Nephron (organoid): Measurements from ENCODE around the gene CD6.

ENCODE experiments used
- H3K27ac Mint-ChIP-seq, 3 experiments: 2 replicates each; pipeline ENCODE4 v1.8.0; 2020; ENCODE audit warnings: mixed read lengths in 3 of 3, mild to moderate bottlenecking in 2 of 3, moderate library complexity in 1 of 3
- H3K27me3 Mint-ChIP-seq: 2 replicates; pipeline ENCODE4 v1.8.0; 2021; ENCODE audit warnings: low read depth, mild to moderate bottlenecking, moderate library complexity, mixed read lengths
- H3K36me3 Mint-ChIP-seq: 2 replicates; pipeline ENCODE4 v1.8.0; 2020; ENCODE audit warnings: low read depth, mixed read lengths
- H3K4me1 Mint-ChIP-seq: 2 replicates; pipeline ENCODE4 v1.8.0; 2020; ENCODE audit warnings: mixed read lengths
- H3K4me3 Mint-ChIP-seq, 3 experiments: 2 replicates each; pipeline ENCODE4 v1.8.0; 2020; ENCODE audit warnings: mild to moderate bottlenecking in 3 of 3, mixed read lengths in 3 of 3, moderate library complexity in 2 of 3
- H3K9me3 Mint-ChIP-seq: 2 replicates; pipeline ENCODE4 v1.8.0; 2020; ENCODE audit warnings: mixed read lengths
- TF ChIP-seq, protein P1 (sequence below), 3 experiments: fragments of 200-600 bp; sonication (generic); IDR thresholded peaks; one replicate each; pipeline ENCODE4 v1.5.0; 2021; ENCODE audit warnings: antibody characterized with exemption in 3 of 3; ENCODE audit not compliant: unreplicated experiment in 3 of 3

Gene CD6

DNA sequence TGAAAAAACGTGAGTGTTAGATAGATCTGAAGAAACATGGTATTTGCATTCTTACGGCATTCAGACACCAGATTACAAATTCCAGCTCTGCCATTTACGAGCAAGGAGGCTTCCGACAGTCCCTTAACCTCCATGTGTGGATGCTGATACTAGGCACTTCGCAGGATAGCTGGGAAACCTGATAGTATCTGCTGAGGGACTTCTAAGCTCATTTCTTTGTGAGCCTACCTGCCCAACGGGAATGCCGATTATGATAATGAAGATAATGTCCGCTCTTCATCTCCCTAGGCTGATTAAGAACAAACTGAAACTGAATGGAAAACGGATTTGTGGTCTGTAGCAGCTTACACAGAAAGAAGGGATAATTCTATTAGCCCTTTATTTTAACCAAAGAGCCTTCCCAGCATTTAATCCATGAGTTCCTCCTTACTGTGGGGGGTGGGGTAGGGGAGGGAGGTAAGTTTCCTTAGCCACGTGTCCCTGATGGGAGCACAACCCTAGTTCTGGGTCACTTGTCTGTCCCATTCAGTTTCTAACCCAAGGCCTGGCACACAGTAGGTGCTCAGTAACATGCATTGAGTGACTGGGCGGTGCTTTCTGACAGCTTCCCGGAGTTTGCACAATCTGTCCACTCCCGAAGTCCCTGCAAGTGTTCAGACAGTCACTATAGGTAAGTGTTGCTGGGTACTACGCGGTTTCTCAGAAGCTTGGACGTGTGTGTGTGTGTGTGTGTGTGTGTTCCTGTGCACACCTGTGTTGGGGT, 39.2 kb downstream of the CD6 start:
- H3K4me1 Mint-ChIP-seq, result peaks cover 17% of the 10 kb centered on the region
- no peaks in the 10 kb centered on the region for H3K9me3 Mint-ChIP-seq
- TF ChIP-seq, protein P1, sequence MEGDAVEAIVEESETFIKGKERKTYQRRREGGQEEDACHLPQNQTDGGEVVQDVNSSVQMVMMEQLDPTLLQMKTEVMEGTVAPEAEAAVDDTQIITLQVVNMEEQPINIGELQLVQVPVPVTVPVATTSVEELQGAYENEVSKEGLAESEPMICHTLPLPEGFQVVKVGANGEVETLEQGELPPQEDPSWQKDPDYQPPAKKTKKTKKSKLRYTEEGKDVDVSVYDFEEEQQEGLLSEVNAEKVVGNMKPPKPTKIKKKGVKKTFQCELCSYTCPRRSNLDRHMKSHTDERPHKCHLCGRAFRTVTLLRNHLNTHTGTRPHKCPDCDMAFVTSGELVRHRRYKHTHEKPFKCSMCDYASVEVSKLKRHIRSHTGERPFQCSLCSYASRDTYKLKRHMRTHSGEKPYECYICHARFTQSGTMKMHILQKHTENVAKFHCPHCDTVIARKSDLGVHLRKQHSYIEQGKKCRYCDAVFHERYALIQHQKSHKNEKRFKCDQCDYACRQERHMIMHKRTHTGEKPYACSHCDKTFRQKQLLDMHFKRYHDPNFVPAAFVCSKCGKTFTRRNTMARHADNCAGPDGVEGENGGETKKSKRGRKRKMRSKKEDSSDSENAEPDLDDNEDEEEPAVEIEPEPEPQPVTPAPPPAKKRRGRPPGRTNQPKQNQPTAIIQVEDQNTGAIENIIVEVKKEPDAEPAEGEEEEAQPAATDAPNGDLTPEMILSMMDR (IDR thresholded peaks at IDR 0.05; ENCODE audit: unreplicated experiment in 3 of 3), result no peak
- peaks cover 59% of the 10 kb centered on the region for H3K27me3 Mint-ChIP-seq
- no peak overlapping the region for H3K27ac Mint-ChIP-seq
- no peak overlapping the region for H3K4me3 Mint-ChIP-seq
- no peaks in the 10 kb centered on the region for H3K36me3 Mint-ChIP-seq

DNA sequence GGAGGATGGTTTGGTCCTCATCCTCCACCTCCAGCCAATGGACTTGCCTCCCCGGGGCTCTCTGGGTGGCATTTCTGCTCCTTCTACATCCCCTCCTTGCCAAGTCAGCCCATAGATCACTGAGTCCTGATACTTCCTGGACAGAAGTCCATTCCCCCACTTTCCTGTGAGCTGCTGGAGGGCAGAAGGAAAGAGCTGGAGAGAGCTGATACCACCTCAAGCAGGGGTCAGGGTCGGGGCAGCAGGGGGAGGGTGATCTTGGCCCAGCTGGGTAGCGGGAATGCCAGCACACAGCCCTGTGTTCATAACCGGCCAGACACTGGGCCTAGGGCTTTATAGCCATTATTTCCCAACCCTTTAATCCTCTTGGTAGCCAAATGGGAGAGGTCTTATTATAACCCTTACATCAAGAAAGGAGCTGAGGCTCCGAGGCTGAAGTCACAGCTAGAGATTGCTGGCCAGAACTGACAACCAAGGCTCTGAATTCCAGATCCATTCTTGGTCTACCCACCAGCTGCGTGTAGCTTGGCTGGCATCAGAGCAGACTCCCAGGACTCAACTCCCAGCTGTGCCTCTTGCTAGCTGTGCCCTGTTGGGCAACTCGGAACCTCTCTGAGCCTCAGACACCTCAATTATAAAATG, 39.9 kb downstream of the CD6 start:
- H3K9me3 Mint-ChIP-seq, result no peaks in the 10 kb centered on the region
- TF ChIP-seq, protein P1 (IDR thresholded peaks at IDR 0.05; ENCODE audit: unreplicated experiment in 3 of 3), result no peak
- H3K4me1 Mint-ChIP-seq, result peaks cover 17% of the 10 kb centered on the region
- H3K27ac Mint-ChIP-seq, result no peak overlapping the region
- H3K36me3 Mint-ChIP-seq, result no peaks in the 10 kb centered on the region
- H3K27me3 Mint-ChIP-seq, result peaks cover 58% of the 10 kb centered on the region
- H3K4me3 Mint-ChIP-seq, result no peak overlapping the region

DNA sequence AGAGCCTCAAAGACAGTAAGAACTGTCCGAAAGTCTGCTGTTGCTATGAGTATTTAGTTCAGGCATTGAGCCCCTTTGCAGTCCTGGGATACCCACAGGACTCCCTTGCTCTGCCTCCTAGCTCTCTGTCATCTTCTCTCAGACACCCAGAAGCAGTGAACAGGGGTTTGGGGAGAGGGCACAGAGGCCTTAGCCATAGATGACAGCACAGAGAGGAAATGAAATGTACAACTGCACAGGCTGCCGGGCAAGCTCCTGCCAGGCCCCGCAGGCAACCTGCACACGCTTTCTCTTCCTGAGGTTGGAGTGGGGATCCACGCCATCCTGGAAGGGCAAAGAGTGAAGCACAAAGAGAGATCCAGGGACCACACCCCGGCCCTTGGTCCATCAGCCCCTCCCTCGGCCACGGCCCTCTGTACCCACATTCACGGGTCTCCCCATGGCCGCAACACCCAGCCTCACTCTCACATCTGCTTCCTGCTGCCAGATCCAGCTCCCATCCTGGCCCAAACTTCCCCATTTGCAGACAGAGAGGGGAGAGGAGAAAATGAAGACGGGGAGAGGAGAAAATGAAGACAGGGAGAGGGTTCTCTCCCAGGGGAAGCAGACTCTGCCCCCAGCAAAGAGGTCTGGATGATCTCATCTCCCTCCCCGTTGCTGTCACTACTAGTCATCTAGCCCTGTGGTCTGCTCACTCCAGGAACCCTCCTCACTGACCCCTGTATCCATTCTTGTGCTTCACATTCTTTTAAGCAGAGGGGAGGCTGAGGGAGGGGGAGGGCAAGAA, 40.7 kb downstream of the CD6 start:
- H3K27me3 Mint-ChIP-seq, result peaks cover 50% of the 10 kb centered on the region
- H3K36me3 Mint-ChIP-seq, result no peaks in the 10 kb centered on the region
- H3K4me1 Mint-ChIP-seq, result peaks cover 12% of the 10 kb centered on the region
- H3K4me3 Mint-ChIP-seq, result no peak overlapping the region
- peak overlapping the region in 1 of 3 experiments; percentile 43 for H3K27ac Mint-ChIP-seq
- no peaks in the 10 kb centered on the region for H3K9me3 Mint-ChIP-seq
- TF ChIP-seq, protein P1 (IDR thresholded peaks at IDR 0.05; ENCODE audit: unreplicated experiment in 3 of 3), result no peak

- Mint-ChIP-seq H3K27ac (no peak overlapping the region), H3K4me3 (no peak overlapping the region), H3K4me1 (peaks cover 12% of the 10 kb centered on the region), H3K9me3 (no peaks in the 10 kb centered on the region), H3K27me3 (peaks cover 48% of the 10 kb centered on the region), H3K36me3 (no peaks in the 10 kb centered on the region)
- TF ChIP-seq, protein P1 (IDR thresholded peaks at IDR 0.05; ENCODE audit: unreplicated experiment in 3 of 3), result no peak
These were observed 41.3 kb downstream of the CD6 start for GRCh38 chr11:61012737-61013215.

GRCh38 chr11:61018059-61018458, 46.6 kb downstream of the CD6 start:
- TF ChIP-seq, protein P1 (IDR thresholded peaks at IDR 0.05; ENCODE audit: unreplicated experiment in 3 of 3), result no peak
- Mint-ChIP-seq H3K27me3 (peaks cover 28% of the 10 kb centered on the region), H3K36me3 (no peaks in the 10 kb centered on the region), H3K27ac (peak overlapping the region in 1 of 3 experiments; percentile 40), H3K4me1 (no peaks in the 10 kb centered on the region), H3K9me3 (no peaks in the 10 kb centered on the region), H3K4me3 (no peak overlapping the region)
